Calu3 (cell line): ENCODE data around the gene DPPA4. TPM values are rescaled to one million over a fixed set of nuclear protein-coding genes. Genes with fewer than 3 reads are reported as not detected.

Experiments
- BruUV-seq: library from RNA; stranded (reverse); fragments of 400-500 nt; replicated peaks from 2 replicates; lab custom pipeline; 2021; lab: Mats Ljungman, UMichigan
- CTCF ChIA-PET: fragments of 300-600 bp; sonication (Branson Sonifier 250); formaldehyde crosslinking; loops from one replicate; lab custom pipeline; 2022; ENCODE audit warnings: antibody characterized with exemption; lab: Charles Lee
- DNase-seq: peaks from one replicate; pipeline ENCODE4 v3.0.0; 2022
- H3K27ac Mint-ChIP-seq: one replicate; pipeline ENCODE4 v1.8.0; 2022; ENCODE audit warnings: mixed read lengths; ENCODE audit not compliant: unreplicated experiment
- H3K27me3 Mint-ChIP-seq: one replicate; pipeline ENCODE4 v1.8.0; 2022; ENCODE audit warnings: mixed read lengths; ENCODE audit not compliant: unreplicated experiment
- H3K36me3 Mint-ChIP-seq: one replicate; pipeline ENCODE4 v1.8.0; 2022; ENCODE audit warnings: mild to moderate bottlenecking, moderate library complexity, mixed read lengths; ENCODE audit not compliant: insufficient read depth, unreplicated experiment
- H3K4me1 Mint-ChIP-seq: one replicate; pipeline ENCODE4 v1.8.0; 2022; ENCODE audit warnings: mild to moderate bottlenecking, low read depth, mixed read lengths; ENCODE audit not compliant: unreplicated experiment
- H3K4me3 Mint-ChIP-seq: one replicate; pipeline ENCODE4 v1.8.0; 2022; ENCODE audit warnings: mild to moderate bottlenecking, low read depth, moderate library complexity, mixed read lengths; ENCODE audit not compliant: unreplicated experiment
- H3K9me3 Mint-ChIP-seq: one replicate; pipeline ENCODE4 v1.8.0; 2022; ENCODE audit warnings: low read depth, mixed read lengths; ENCODE audit not compliant: unreplicated experiment
- intact Hi-C: fragments of 100-400 bp; cut with micrococcal nuclease; formaldehyde crosslinking; loops from one replicate; pipeline ENCODE4 v1.10.0; 2022; ENCODE audit not compliant: unreplicated experiment
- total RNA-seq: library from RNA; stranded (reverse); gene quantifications from 2 replicates; pipeline ENCODE4 v1.2.3, GENCODE V29; 2022
- TF ChIP-seq, protein P1 (sequence below): fragments of 200-600 bp; IDR thresholded peaks from one replicate; pipeline ENCODE4 v1.8.0; 2022; ENCODE audit warnings: antibody characterized with exemption; ENCODE audit not compliant: unreplicated experiment

Gene DPPA4
- total RNA-seq, 1 experiment from 2014 or later = not detected

DNA sequence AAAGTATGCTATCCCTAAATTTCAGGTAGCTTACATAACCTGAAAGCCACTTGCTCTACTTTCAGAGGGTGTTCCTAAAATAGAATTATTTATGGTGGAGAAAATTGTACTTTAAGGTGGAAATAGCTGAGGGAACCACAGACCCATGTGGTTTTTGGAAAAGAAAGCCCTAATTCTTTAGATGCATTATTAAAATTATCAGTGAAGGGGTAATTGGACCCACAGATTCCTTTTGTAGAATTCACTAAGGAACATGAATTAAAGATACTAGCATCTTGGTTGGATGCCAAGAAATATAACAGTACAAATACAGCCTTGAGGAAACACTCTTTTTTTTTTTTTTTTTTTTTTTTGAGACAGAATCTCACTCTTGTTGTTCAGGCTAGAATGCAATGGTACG, 58.8 kb downstream of the DPPA4 start:
- no peak for DNase-seq
- Mint-ChIP-seq H3K9me3 (no peaks in the 10 kb centered on the region), H3K36me3 (no peaks in the 10 kb centered on the region), H3K4me3 (no peak overlapping the region), H3K27ac (no peak overlapping the region), H3K27me3 (no peaks in the 10 kb centered on the region), H3K4me1 (peaks cover 8% of the 10 kb centered on the region)
- intact Hi-C loops = no loop called here
- CTCF ChIA-PET = interaction anchor here (0.7 to 0.8 kb wide), 2 partner anchors 120 to 1418 kb away, joined by 3 read pairs; no protein-coding TSS in a partner anchor
- TF ChIP-seq, protein P1, sequence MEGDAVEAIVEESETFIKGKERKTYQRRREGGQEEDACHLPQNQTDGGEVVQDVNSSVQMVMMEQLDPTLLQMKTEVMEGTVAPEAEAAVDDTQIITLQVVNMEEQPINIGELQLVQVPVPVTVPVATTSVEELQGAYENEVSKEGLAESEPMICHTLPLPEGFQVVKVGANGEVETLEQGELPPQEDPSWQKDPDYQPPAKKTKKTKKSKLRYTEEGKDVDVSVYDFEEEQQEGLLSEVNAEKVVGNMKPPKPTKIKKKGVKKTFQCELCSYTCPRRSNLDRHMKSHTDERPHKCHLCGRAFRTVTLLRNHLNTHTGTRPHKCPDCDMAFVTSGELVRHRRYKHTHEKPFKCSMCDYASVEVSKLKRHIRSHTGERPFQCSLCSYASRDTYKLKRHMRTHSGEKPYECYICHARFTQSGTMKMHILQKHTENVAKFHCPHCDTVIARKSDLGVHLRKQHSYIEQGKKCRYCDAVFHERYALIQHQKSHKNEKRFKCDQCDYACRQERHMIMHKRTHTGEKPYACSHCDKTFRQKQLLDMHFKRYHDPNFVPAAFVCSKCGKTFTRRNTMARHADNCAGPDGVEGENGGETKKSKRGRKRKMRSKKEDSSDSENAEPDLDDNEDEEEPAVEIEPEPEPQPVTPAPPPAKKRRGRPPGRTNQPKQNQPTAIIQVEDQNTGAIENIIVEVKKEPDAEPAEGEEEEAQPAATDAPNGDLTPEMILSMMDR = no peak
- no TSS peak for BruUV-seq

DNA sequence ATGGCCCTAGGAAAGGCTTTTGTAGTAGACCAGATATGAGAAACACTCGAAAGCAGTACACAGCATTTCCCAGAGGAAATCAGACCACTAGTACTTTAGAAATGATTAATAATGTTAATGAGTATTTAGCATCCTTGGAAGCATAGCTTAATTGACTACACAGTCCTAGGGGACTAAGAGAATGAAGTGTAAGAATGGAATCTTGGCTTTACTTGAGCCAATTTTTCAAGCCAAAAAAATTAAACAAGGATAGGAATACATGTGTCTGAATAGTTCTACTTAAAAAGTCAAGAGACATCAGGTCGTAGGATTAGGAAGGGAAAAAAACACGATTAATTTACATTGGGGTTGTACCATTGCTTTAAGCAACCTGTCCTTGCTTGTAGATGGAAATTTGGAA, 59.2 kb downstream of the DPPA4 start:
- CTCF ChIA-PET = interaction anchor here (0.7 to 0.8 kb wide), 2 partner anchors 121 to 1418 kb away, joined by 3 read pairs; no protein-coding TSS in a partner anchor
- no TSS peak for BruUV-seq
- TF ChIP-seq, protein P1 = no peak
- H3K9me3 Mint-ChIP-seq = no peaks in the 10 kb centered on the region
- H3K4me1 Mint-ChIP-seq = peaks cover 8% of the 10 kb centered on the region
- no peaks in the 10 kb centered on the region for H3K27me3 Mint-ChIP-seq
- intact Hi-C loops = no loop called here
- H3K36me3 Mint-ChIP-seq = no peaks in the 10 kb centered on the region
- no peak overlapping the region for H3K4me3 Mint-ChIP-seq
- no peak overlapping the region for H3K27ac Mint-ChIP-seq
- DNase-seq = no peak

Other genes with a start within 250 kb of the DPPA4 start
- not detected in 2 replicates for gene MORC1, start 219.4 kb downstream of the DPPA4 start, total RNA-seq
- not detected in 2 replicates for gene C3orf85, start 200.8 kb downstream of the DPPA4 start, total RNA-seq
- not detected in 2 replicates for gene DPPA2, start 21.0 kb downstream of the DPPA4 start, total RNA-seq